Measurements from ENCODE around the gene AKAP6. TPM values are rescaled to one million over a fixed set of nuclear protein-coding genes. Genes with fewer than 3 reads are reported as not detected.

AKAP6 gene, protein sequence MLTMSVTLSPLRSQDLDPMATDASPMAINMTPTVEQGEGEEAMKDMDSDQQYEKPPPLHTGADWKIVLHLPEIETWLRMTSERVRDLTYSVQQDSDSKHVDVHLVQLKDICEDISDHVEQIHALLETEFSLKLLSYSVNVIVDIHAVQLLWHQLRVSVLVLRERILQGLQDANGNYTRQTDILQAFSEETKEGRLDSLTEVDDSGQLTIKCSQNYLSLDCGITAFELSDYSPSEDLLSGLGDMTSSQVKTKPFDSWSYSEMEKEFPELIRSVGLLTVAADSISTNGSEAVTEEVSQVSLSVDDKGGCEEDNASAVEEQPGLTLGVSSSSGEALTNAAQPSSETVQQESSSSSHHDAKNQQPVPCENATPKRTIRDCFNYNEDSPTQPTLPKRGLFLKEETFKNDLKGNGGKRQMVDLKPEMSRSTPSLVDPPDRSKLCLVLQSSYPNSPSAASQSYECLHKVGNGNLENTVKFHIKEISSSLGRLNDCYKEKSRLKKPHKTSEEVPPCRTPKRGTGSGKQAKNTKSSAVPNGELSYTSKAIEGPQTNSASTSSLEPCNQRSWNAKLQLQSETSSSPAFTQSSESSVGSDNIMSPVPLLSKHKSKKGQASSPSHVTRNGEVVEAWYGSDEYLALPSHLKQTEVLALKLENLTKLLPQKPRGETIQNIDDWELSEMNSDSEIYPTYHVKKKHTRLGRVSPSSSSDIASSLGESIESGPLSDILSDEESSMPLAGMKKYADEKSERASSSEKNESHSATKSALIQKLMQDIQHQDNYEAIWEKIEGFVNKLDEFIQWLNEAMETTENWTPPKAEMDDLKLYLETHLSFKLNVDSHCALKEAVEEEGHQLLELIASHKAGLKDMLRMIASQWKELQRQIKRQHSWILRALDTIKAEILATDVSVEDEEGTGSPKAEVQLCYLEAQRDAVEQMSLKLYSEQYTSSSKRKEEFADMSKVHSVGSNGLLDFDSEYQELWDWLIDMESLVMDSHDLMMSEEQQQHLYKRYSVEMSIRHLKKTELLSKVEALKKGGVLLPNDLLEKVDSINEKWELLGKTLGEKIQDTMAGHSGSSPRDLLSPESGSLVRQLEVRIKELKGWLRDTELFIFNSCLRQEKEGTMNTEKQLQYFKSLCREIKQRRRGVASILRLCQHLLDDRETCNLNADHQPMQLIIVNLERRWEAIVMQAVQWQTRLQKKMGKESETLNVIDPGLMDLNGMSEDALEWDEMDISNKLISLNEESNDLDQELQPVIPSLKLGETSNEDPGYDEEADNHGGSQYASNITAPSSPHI (N-terminal part only)
- 1 to 10 TPM; 1.7 to 3.2 TPM for total RNA-seq
- 1 to 10 TPM in 1 of 2 donors, under 1 TPM in 1; 0.42 to 1.7 TPM for polyA plus RNA-seq

DNA sequence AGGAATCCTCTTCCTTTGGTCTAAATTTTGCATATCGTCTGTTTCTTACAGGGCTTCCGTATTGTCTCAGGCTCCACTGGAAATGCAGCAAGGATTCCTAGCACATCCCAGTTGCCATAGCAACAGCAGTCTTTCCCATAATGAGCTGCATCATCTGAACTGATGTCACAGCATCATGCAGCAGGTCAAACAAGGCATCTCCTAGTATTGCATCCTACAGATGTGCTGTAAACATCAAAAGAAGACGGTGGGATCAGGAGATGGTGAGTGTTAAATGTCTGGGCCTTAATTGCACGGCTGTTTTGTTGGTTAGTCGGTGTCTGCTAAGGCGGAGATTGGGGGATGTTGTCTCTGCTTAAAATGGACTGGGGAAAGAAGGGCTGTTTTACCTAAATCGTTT is at the start of gene AKAP6:
TSS of gene AKAP6 (plus strand) at position 153 of the 400 bp plus-strand sequence. CDS start 104,196 bp downstream, outside the sequence.
- H3K9ac ChIP-seq (ENCODE audit: low read depth in 1 of 2, low read length in 2 of 2) = no peak within 1 kb of the TSS
- no peak within 1 kb of the TSS for H3K27ac ChIP-seq (ENCODE audit: low read depth in 1 of 2, low read length in 2 of 2)
- no peak for DNase-seq (ENCODE audit: low spot score)

DNA sequence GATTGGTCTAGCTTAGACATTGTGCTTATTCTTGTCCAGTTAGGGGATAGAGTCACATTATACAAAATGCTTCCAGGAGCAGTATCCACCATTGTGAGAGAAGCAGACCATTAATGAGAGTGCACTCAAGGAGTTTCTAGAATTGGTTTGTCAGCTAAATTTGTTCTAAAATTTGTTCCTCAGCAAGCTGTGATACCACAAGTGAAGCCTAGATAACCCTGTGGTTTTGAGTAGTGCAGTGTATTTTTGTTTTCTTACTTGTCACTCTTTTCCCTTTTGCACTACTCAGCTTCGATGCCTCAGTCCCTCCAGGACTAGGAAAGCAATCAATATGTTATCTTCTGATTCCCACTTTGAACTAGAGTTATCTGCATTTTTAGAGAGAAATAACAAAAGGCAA is 42.5 kb upstream of the AKAP6 start:
- Histone ChIP-seq H3K4me3 (ENCODE audit: low read depth in 1 of 3, low read length in 3 of 3) (no peak overlapping the region), H3K36me3 (ENCODE audit: control insufficient read depth in 4 of 4, insufficient read depth in 3 of 4, low read depth in 1 of 4, low read length in 3 of 4) (no peaks in the 10 kb centered on the region), H3K4me1 (ENCODE audit: control insufficient read depth in 4 of 4, insufficient read depth in 4 of 4, low read length in 3 of 4) (no peaks in the 10 kb centered on the region), H3K27ac (ENCODE audit: low read depth in 1 of 2, low read length in 2 of 2) (no peak overlapping the region), H3K27me3 (ENCODE audit: control insufficient read depth in 4 of 4, insufficient read depth in 4 of 4, low read length in 3 of 4) (no peaks in the 10 kb centered on the region), H3K9me3 (ENCODE audit: control insufficient read depth in 4 of 4, low read length in 3 of 4) (no peaks in the 10 kb centered on the region), H3K9ac (ENCODE audit: low read depth in 1 of 2, low read length in 2 of 2) (no peak overlapping the region)
- 82% methylated on average over 1 of the region's 1 CpG for WGBS
- no peak for DNase-seq (ENCODE audit: low spot score)
- TF ChIP-seq RXRA (IDR thresholded peaks at IDR 0.05) (no peak), EGR1 (IDR thresholded peaks at IDR 0.05; ENCODE audit: low read depth in 2 of 2) (no peak), FOXA2 (IDR thresholded peaks at IDR 0.05) (no peak)
- TF ChIP-seq, protein P1, sequence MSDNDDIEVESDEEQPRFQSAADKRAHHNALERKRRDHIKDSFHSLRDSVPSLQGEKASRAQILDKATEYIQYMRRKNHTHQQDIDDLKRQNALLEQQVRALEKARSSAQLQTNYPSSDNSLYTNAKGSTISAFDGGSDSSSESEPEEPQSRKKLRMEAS (IDR thresholded peaks at IDR 0.05) = no peak
- TF ChIP-seq, protein P2, sequence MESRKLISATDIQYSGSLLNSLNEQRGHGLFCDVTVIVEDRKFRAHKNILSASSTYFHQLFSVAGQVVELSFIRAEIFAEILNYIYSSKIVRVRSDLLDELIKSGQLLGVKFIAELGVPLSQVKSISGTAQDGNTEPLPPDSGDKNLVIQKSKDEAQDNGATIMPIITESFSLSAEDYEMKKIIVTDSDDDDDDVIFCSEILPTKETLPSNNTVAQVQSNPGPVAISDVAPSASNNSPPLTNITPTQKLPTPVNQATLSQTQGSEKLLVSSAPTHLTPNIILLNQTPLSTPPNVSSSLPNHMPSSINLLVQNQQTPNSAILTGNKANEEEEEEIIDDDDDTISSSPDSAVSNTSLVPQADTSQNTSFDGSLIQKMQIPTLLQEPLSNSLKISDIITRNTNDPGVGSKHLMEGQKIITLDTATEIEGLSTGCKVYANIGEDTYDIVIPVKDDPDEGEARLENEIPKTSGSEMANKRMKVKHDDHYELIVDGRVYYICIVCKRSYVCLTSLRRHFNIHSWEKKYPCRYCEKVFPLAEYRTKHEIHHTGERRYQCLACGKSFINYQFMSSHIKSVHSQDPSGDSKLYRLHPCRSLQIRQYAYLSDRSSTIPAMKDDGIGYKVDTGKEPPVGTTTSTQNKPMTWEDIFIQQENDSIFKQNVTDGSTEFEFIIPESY (IDR thresholded peaks at IDR 0.05) = no peak

More for the DNA sequence above, at the start of gene AKAP6:
- no peaks in the 10 kb centered on the region for H3K36me3 ChIP-seq (ENCODE audit: control insufficient read depth in 4 of 4, insufficient read depth in 3 of 4, low read depth in 1 of 4, low read length in 3 of 4)
- no peaks in the 10 kb centered on the region for H3K27me3 ChIP-seq (ENCODE audit: control insufficient read depth in 4 of 4, insufficient read depth in 4 of 4, low read length in 3 of 4)
- TF ChIP-seq, protein P2 (IDR thresholded peaks at IDR 0.05) = no peak
- no peak for TF ChIP-seq FOXA2 (IDR thresholded peaks at IDR 0.05)
- no peak within 1 kb of the TSS for H3K4me3 ChIP-seq (ENCODE audit: low read depth in 1 of 3, low read length in 3 of 3)
- H3K4me1 ChIP-seq (ENCODE audit: control insufficient read depth in 4 of 4, insufficient read depth in 4 of 4, low read length in 3 of 4) = peaks cover 0 to 5% (median 1%) of the 10 kb centered on the region in 4 donors
- 90% methylated on average over 7 of the region's 7 CpGs for WGBS
- peaks cover 0 to 1% (median 0%) of the 10 kb centered on the region in 4 donors for H3K9me3 ChIP-seq (ENCODE audit: control insufficient read depth in 4 of 4, low read length in 3 of 4)

DNA sequence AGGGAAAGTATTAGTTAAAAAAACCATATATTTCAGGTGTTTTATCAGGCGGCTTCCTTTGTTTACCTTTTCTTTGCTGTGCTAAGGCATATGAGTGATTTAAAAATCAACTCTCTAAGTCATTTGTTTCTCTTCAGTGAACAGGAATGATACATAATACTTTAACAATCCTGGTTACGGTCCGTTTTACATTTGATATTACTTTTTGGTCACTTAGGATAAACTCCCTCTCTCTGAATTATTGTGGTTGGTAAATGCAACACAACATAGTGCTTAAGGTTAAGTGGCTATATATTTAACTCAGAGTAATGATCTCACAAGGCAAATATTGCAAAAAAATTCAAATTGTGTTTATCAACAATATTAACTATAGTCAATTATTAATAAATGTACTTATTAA is 32.7 kb upstream of the AKAP6 start:
- Histone ChIP-seq H3K4me1 (ENCODE audit: control insufficient read depth in 4 of 4, insufficient read depth in 4 of 4, low read length in 3 of 4) (no peaks in the 10 kb centered on the region), H3K36me3 (ENCODE audit: control insufficient read depth in 4 of 4, insufficient read depth in 3 of 4, low read depth in 1 of 4, low read length in 3 of 4) (no peaks in the 10 kb centered on the region), H3K9ac (ENCODE audit: low read depth in 1 of 2, low read length in 2 of 2) (no peak overlapping the region), H3K4me3 (ENCODE audit: low read depth in 1 of 3, low read length in 3 of 3) (no peak overlapping the region), H3K9me3 (ENCODE audit: control insufficient read depth in 4 of 4, low read length in 3 of 4) (no peaks in the 10 kb centered on the region), H3K27ac (ENCODE audit: low read depth in 1 of 2, low read length in 2 of 2) (no peak overlapping the region), H3K27me3 (ENCODE audit: control insufficient read depth in 4 of 4, insufficient read depth in 4 of 4, low read length in 3 of 4) (no peaks in the 10 kb centered on the region)
- no peak for DNase-seq (ENCODE audit: low spot score)
- 96% methylated on average over 3 of the region's 3 CpGs for WGBS
- TF ChIP-seq HNF4G (IDR thresholded peaks at IDR 0.05) = no peak
- TF ChIP-seq, protein P3, sequence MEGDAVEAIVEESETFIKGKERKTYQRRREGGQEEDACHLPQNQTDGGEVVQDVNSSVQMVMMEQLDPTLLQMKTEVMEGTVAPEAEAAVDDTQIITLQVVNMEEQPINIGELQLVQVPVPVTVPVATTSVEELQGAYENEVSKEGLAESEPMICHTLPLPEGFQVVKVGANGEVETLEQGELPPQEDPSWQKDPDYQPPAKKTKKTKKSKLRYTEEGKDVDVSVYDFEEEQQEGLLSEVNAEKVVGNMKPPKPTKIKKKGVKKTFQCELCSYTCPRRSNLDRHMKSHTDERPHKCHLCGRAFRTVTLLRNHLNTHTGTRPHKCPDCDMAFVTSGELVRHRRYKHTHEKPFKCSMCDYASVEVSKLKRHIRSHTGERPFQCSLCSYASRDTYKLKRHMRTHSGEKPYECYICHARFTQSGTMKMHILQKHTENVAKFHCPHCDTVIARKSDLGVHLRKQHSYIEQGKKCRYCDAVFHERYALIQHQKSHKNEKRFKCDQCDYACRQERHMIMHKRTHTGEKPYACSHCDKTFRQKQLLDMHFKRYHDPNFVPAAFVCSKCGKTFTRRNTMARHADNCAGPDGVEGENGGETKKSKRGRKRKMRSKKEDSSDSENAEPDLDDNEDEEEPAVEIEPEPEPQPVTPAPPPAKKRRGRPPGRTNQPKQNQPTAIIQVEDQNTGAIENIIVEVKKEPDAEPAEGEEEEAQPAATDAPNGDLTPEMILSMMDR (IDR thresholded peaks at IDR 0.05; ENCODE audit: low read depth, low read length, missing input control) = no peak
- no peak for TF ChIP-seq FOXA1 (IDR thresholded peaks at IDR 0.05)
- TF ChIP-seq RAD21 (IDR thresholded peaks at IDR 0.05) = no peak
- TF ChIP-seq, protein P4, sequence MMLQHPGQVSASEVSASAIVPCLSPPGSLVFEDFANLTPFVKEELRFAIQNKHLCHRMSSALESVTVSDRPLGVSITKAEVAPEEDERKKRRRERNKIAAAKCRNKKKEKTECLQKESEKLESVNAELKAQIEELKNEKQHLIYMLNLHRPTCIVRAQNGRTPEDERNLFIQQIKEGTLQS (IDR thresholded peaks at IDR 0.05) = no peak
- TF ChIP-seq NR2F2 (IDR thresholded peaks at IDR 0.05) = no peak
- TF ChIP-seq, protein P1 (IDR thresholded peaks at IDR 0.05) = no peak
- TF ChIP-seq JUND (IDR thresholded peaks at IDR 0.05) = no peak
- no peak for TF ChIP-seq RXRA (IDR thresholded peaks at IDR 0.05)
- TF ChIP-seq FOXA2 (IDR thresholded peaks at IDR 0.05) = no peak
